HEK293 (cell line): ENCODE data around the gene CACNG4.

Experiments used
- ATF2 ChIP-seq: fragments of 450-650 bp; formaldehyde crosslinking; IDR thresholded peaks from 2 replicates; pipeline ENCODE4 v1.5.1; 2016; ENCODE audit warnings: missing biosample characterization, missing genetic modification characterization, low read depth
- PATZ1 ChIP-seq: fragments of 450-650 bp; formaldehyde crosslinking; IDR thresholded peaks from 2 replicates; pipeline ENCODE4 v1.5.1; 2016; ENCODE audit warnings: missing biosample characterization, missing genetic modification characterization
- SP7 ChIP-seq: fragments of 450-650 bp; formaldehyde crosslinking; IDR thresholded peaks from 2 replicates; pipeline ENCODE4 v1.5.1; 2016; ENCODE audit warnings: missing biosample characterization, missing genetic modification characterization
- TCF7L2 ChIP-seq: IDR thresholded peaks from 2 replicates; pipeline ENCODE4 v1.6.1; 2011; ENCODE audit warnings: low read depth, mild to moderate bottlenecking, inconsistent platforms, low read length, moderate library complexity, borderline replicate concordance
- ZBTB17 ChIP-seq: fragments of 450-650 bp; formaldehyde crosslinking; IDR thresholded peaks from 2 replicates; pipeline ENCODE4 v1.5.1; 2016; ENCODE audit warnings: missing biosample characterization, missing genetic modification characterization
- ZBTB7A ChIP-seq: fragments of 450-650 bp; formaldehyde crosslinking; IDR thresholded peaks from 2 replicates; pipeline ENCODE4 v1.5.1; 2016; ENCODE audit warnings: low read depth, missing biosample characterization, missing genetic modification characterization
- ZNF169 ChIP-seq: fragments of 450-650 bp; formaldehyde crosslinking; IDR thresholded peaks from 2 replicates; pipeline ENCODE4 v1.5.1; 2016; ENCODE audit warnings: missing biosample characterization, missing genetic modification characterization
- ZNF558 ChIP-seq: fragments of 450-650 bp; formaldehyde crosslinking; IDR thresholded peaks from 2 replicates; pipeline ENCODE4 v1.5.1; 2016; ENCODE audit warnings: missing biosample characterization, missing genetic modification characterization
- ZNF571 ChIP-seq: fragments of 450-650 bp; formaldehyde crosslinking; IDR thresholded peaks from 2 replicates; pipeline ENCODE4 v1.5.0; 2017; ENCODE audit warnings: missing biosample characterization, missing genetic modification characterization
- TF ChIP-seq, protein P1 (sequence below): fragments of 450-650 bp; formaldehyde crosslinking; IDR thresholded peaks from 2 replicates; pipeline ENCODE4 v1.5.1; 2016; ENCODE audit warnings: missing biosample characterization, missing genetic modification characterization

DNA sequence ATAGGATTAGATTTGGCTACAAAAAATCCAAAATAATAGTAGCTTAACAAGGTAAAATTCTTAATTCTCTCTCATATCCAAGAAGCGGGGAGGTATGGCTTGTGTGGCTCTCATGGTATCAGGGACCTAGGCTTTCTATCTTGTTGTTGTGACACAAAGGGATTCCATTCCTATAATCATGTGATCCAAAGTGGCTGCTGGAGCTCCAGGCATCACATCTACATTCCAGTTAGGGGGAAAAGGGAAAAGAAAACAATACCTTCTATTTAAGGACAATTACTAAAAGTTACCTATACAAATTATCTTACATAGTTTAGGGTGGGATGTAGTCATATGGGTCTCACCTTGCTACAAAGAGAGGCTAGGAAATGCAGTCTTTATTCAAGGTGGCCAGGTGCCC is 47.6 kb upstream of the CACNG4 start:
- TF ChIP-seq ZBTB17 (no peak), ZBTB7A (tag by site-specific recombination) (no peak), ZNF169 (tag by site-specific recombination) (no peak), SP7 (tag by site-specific recombination) (no peak), ATF2 (tag by site-specific recombination) (no peak), TCF7L2 (no peak), PATZ1 (tag by site-specific recombination) (no peak), ZNF558 (no peak), ZNF571 (tag by site-specific recombination) (no peak)
- TF ChIP-seq, protein P1, sequence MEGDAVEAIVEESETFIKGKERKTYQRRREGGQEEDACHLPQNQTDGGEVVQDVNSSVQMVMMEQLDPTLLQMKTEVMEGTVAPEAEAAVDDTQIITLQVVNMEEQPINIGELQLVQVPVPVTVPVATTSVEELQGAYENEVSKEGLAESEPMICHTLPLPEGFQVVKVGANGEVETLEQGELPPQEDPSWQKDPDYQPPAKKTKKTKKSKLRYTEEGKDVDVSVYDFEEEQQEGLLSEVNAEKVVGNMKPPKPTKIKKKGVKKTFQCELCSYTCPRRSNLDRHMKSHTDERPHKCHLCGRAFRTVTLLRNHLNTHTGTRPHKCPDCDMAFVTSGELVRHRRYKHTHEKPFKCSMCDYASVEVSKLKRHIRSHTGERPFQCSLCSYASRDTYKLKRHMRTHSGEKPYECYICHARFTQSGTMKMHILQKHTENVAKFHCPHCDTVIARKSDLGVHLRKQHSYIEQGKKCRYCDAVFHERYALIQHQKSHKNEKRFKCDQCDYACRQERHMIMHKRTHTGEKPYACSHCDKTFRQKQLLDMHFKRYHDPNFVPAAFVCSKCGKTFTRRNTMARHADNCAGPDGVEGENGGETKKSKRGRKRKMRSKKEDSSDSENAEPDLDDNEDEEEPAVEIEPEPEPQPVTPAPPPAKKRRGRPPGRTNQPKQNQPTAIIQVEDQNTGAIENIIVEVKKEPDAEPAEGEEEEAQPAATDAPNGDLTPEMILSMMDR = no peak
